SK-N-SH (cell line): ENCODE data around the gene DNAJC15. TPM values are rescaled to one million over a fixed set of nuclear protein-coding genes. Genes with fewer than 3 reads are reported as not detected.
A peak's percentile ranks its signal among the peaks of the same experiment; 100 is the strongest.

Experiments
- CTCF ChIA-PET: fragments of 300-600, 350-600 bp; formaldehyde crosslinking; extraction: SDS; loops from one replicate; lab custom pipeline; 2021; lab: Yijun Ruan, JAX
- POLR2A ChIA-PET: fragments of 350-600 bp; sonication (Branson Sonifier 250); formaldehyde crosslinking; extraction: SDS; loops from one replicate; lab custom pipeline; 2020; ENCODE audit warnings: antibody characterized with exemption, inconsistent platforms; lab: Yijun Ruan, JAX
- DNase-seq: peaks from one replicate; pipeline ENCODE4 v3.0.0; 2012
- H2AFZ ChIP-seq: fragments of 200-600 bp; sonication (generic); 2 replicates; pipeline ENCODE4 v1.8.1; 2016; ENCODE audit warnings: antibody characterized with exemption, mild to moderate bottlenecking, low read depth
- H3F3A ChIP-seq: fragments of 200-600 bp; sonication (generic); replicated peaks from 2 replicates; pipeline ENCODE3; 2016; ENCODE audit warnings: antibody characterized with exemption, mild to moderate bottlenecking; ENCODE audit not compliant: insufficient read depth
- H3K27ac ChIP-seq, 2 experiments: fragments of 200-500 bp in 1 of 2; fragments of 200-600 bp in 1 of 2; sonication (Bioruptor generic) in 1 of 2; sonication (generic), shearing (Covaris generic) in 1 of 2; 2 replicates each; pipeline versions ENCODE4 v1.5.1 to v1.6.1; 2014 to 2016; ENCODE audit warnings: low read depth in 2 of 2, inconsistent platforms in 1 of 2, low read length in 1 of 2, mild to moderate bottlenecking in 1 of 2, mixed read lengths in 1 of 2
- H3K27me3 ChIP-seq: fragments of 200-600 bp; sonication (generic), shearing (Covaris generic); 2 replicates; pipeline ENCODE4 v1.6.1; 2016; ENCODE audit warnings: mixed run types; ENCODE audit not compliant: insufficient read depth
- H3K36me3 ChIP-seq, 2 experiments: fragments of 200-500 bp in 1 of 2; fragments of 200-600 bp in 1 of 2; sonication (Bioruptor generic) in 1 of 2; sonication (generic) in 1 of 2; replicated peaks in 1 of 2; 2 replicates each; pipeline versions ENCODE3 to v1.5.1; 2014 to 2016; ENCODE audit warnings: low read length in 1 of 2, mild to moderate bottlenecking in 1 of 2; ENCODE audit not compliant: insufficient read depth in 2 of 2, control insufficient read depth in 1 of 2
- H3K4me1 ChIP-seq, 2 experiments: fragments of 200-500 bp in 1 of 2; fragments of 200-600 bp in 1 of 2; sonication (Bioruptor generic) in 1 of 2; sonication (generic), shearing (Covaris generic) in 1 of 2; 2 replicates each; pipeline versions ENCODE4 v1.5.1 to v1.6.1; 2014 to 2016; ENCODE audit warnings: low read depth in 1 of 2, low read length in 1 of 2, mixed run types in 1 of 2; ENCODE audit not compliant: insufficient read depth in 2 of 2, control insufficient read depth in 1 of 2
- H3K4me2 ChIP-seq: fragments of 200-600 bp; sonication (generic), shearing (Covaris generic); 2 replicates; pipeline ENCODE4 v1.6.1; 2017; ENCODE audit warnings: mixed run types
- H3K4me3 ChIP-seq, 2 experiments: fragments of 200-500 bp in 1 of 2; fragments of 200-600 bp in 1 of 2; sonication (Bioruptor generic) in 1 of 2; sonication (generic), shearing (Covaris generic) in 1 of 2; 2 replicates each; pipeline versions ENCODE4 v1.5.1 to v1.8.1; 2014 to 2016; ENCODE audit warnings: low read depth in 2 of 2, inconsistent platforms in 1 of 2, low read length in 1 of 2, mild to moderate bottlenecking in 1 of 2, mixed read lengths in 1 of 2, moderate library complexity in 1 of 2
- H3K79me2 ChIP-seq: fragments of 200-600 bp; sonication (generic); 2 replicates; pipeline ENCODE4 v1.8.1; 2017; ENCODE audit warnings: mild to moderate bottlenecking; ENCODE audit not compliant: insufficient read depth
- H3K9ac ChIP-seq: fragments of 200-600 bp; sonication (generic); 2 replicates; pipeline ENCODE4 v1.6.1; 2017; ENCODE audit warnings: mixed run types
- H3K9me2 ChIP-seq: fragments of 200-600 bp; sonication (generic); 2 replicates; pipeline ENCODE4 v1.6.1; 2017; ENCODE audit warnings: mixed run types
- H3K9me3 ChIP-seq: fragments of 200-600 bp; sonication (generic); 2 replicates; pipeline ENCODE4 v1.6.1; 2017; ENCODE audit warnings: mixed run types, mild to moderate bottlenecking, moderate library complexity
- H4K20me1 ChIP-seq: fragments of 200-600 bp; sonication (generic); 2 replicates; pipeline ENCODE4 v1.6.1; 2017; ENCODE audit warnings: mild to moderate bottlenecking, mixed run types; ENCODE audit not compliant: insufficient read depth
- CTCF ChIP-seq: fragments of 200-600 bp; sonication (generic); IDR thresholded peaks from 2 replicates; pipeline ENCODE4 v1.6.1; 2017; ENCODE audit warnings: antibody characterized with exemption, mild to moderate bottlenecking, moderate library complexity
- EP300 ChIP-seq, 2 experiments: IDR thresholded peaks; 2 replicates each; pipeline versions ENCODE4 v1.4.0 to v1.6.1; 2012; ENCODE audit warnings: borderline replicate concordance in 1 of 2, low read depth in 1 of 2, low read length in 1 of 2
- MXI1 ChIP-seq: IDR thresholded peaks from 2 replicates; pipeline ENCODE4 v1.6.1; 2012; ENCODE audit warnings: mild to moderate bottlenecking, low read depth, low read length, improper control_type of control experiment
- PBX3 ChIP-seq: IDR thresholded peaks from 2 replicates; pipeline ENCODE4; 2012
- RAD21 ChIP-seq: IDR thresholded peaks from 2 replicates; pipeline ENCODE4 v1.6.1; 2012; ENCODE audit warnings: mild to moderate bottlenecking, low read length
- SMC3 ChIP-seq: IDR thresholded peaks from 2 replicates; pipeline ENCODE4 v1.6.1; 2012; ENCODE audit warnings: low read depth, low read length, improper control_type of control experiment
- YY1 ChIP-seq: IDR thresholded peaks from 2 replicates; pipeline ENCODE4 v1.4.0; 2012; ENCODE audit warnings: low read depth, mild to moderate bottlenecking
- WGBS: methylation state at CpG from one replicate; pipeline ENCODE4 v1.1.6; 2017; ENCODE audit warnings: low lambda C conversion rate; 5-methylcytosine and 5-hydroxymethylcytosine counted together
- polyA plus RNA-seq, 3 experiments: library from polyadenylated mRNA; depleted of rRNA; stranded (reverse); fragments of >200 nt; gene quantifications; 2 replicates each; pipeline ENCODE4 v1.2.3, GENCODE V29; 2012

The DNAJC15 gene
- polyA plus RNA-seq, 1 of the 3 experiments (the other 2 are of a cell fraction): 18.4 TPM

GRCh38 chr13:43129511-43130110 is 106.2 kb downstream of the DNAJC15 start:
- H3K79me2 ChIP-seq: no peaks in the 10 kb centered on the region
- no peak overlapping the region for H3K9ac ChIP-seq
- H3F3A ChIP-seq: no peaks in the 10 kb centered on the region
- 53% methylated on average over 3 of the region's 3 CpGs for WGBS
- H4K20me1 ChIP-seq: no peaks in the 10 kb centered on the region
- H3K9me2 ChIP-seq: no peaks in the 10 kb centered on the region
- H3K27ac ChIP-seq: no peak overlapping the region
- H2AFZ ChIP-seq: no peak overlapping the region
- DNase-seq: peak; percentile 30
- no peaks in the 10 kb centered on the region for H3K27me3 ChIP-seq
- peaks cover 0 to 8% of the 10 kb centered on the region in 2 experiments; a peak in 2 of 4 replicates for H3K4me1 ChIP-seq
- H3K9me3 ChIP-seq: no peaks in the 10 kb centered on the region
- POLR2A ChIA-PET: no interaction called here
- no peak overlapping the region for H3K4me3 ChIP-seq
- H3K36me3 ChIP-seq: no peaks in the 10 kb centered on the region
- CTCF ChIA-PET: interaction anchor here (1.1 to 1.6 kb wide), 3 partner anchors 14 to 158 kb away, joined by 3 to 5 read pairs (median 3); no protein-coding TSS in a partner anchor
- H3K4me2 ChIP-seq: no peak overlapping the region
- TF ChIP-seq PBX3 (0 out of 2 replicates have a peak, but pooled peaks have one; percentile 15), YY1 (no peak)

- Histone ChIP-seq H3K4me2 (no peak overlapping the region), H3K27ac (no peak overlapping the region), H3F3A (no peaks in the 10 kb centered on the region), H3K4me3 (no peak overlapping the region), H3K9me3 (no peaks in the 10 kb centered on the region), H3K79me2 (no peaks in the 10 kb centered on the region), H3K4me1 (peaks cover 0 to 12% of the 10 kb centered on the region in 2 experiments; a peak in 2 of 4 replicates)
- CTCF ChIA-PET: interaction anchor here (0.6 to 1.5 kb wide), 5 partner anchors 47 to 250 kb away, joined by 3 to 6 read pairs (median 3); no protein-coding TSS in a partner anchor
- no peak for DNase-seq
- POLR2A ChIA-PET: no interaction called here
- no peak for TF ChIP-seq MXI1
- 0 out of 2 replicates have a peak, but pooled peaks have one; percentile 6 for TF ChIP-seq CTCF
- TF ChIP-seq PBX3: no peak
- TF ChIP-seq RAD21: peak; percentile 60
- no peak for TF ChIP-seq EP300 (IDR thresholded peaks at IDR 0.05; ENCODE audit: borderline replicate concordance in 1 of 2, low read depth in 1 of 2, low read length in 1 of 2)
- peak; percentile 29; the same call in 1 of the 2 replicates for TF ChIP-seq SMC3
- TF ChIP-seq, all 33 proteins: peak for 3
- WGBS: 63% methylated on average over 4 of the region's 4 CpGs
- H4K20me1 ChIP-seq: no peaks in the 10 kb centered on the region
- no peak overlapping the region for H2AFZ ChIP-seq
- H3K36me3 ChIP-seq: no peaks in the 10 kb centered on the region
- H3K9me2 ChIP-seq: no peaks in the 10 kb centered on the region
- H3K27me3 ChIP-seq: no peaks in the 10 kb centered on the region
- H3K9ac ChIP-seq: no peak overlapping the region
Observed at GRCh38 chr13:43132257-43132656, 108.9 kb downstream of the DNAJC15 start.
